IPS-18a (cell line): ENCODE results near the gene FXR2.
A peak's percentile ranks its signal among the peaks of the same experiment; 100 is the strongest.
"Not testable (repeated sequence)": the region's sequence is repeated elsewhere in the genome, so short reads cannot be mapped to it uniquely, and the experiment has no call there.

ENCODE experiments used
- H3K27ac ChIP-seq: one replicate; pipeline ENCODE4 v1.5.1; 2013; ENCODE audit warnings: low read length
- H3K27me3 ChIP-seq: one replicate; pipeline ENCODE4 v1.6.1; 2013; ENCODE audit warnings: mild to moderate bottlenecking, low read length; ENCODE audit not compliant: control insufficient read depth, insufficient read depth
- H3K36me3 ChIP-seq: one replicate; pipeline ENCODE4 v1.6.1; 2013; ENCODE audit warnings: low read depth, low read length; ENCODE audit not compliant: control insufficient read depth
- H3K4me1 ChIP-seq: one replicate; pipeline ENCODE4 v1.6.1; 2013; ENCODE audit warnings: low read depth, low read length; ENCODE audit not compliant: control insufficient read depth
- H3K4me3 ChIP-seq: one replicate; pipeline ENCODE4 v1.5.1; 2013; ENCODE audit warnings: low read length
- H3K9ac ChIP-seq: one replicate; pipeline ENCODE4 v1.6.1; 2013; ENCODE audit warnings: mild to moderate bottlenecking, low read length, moderate library complexity
- H3K9me3 ChIP-seq: one replicate; pipeline ENCODE4 v1.6.1; 2013; ENCODE audit warnings: low read depth, low read length; ENCODE audit not compliant: control insufficient read depth

FXR2 gene

DNA sequence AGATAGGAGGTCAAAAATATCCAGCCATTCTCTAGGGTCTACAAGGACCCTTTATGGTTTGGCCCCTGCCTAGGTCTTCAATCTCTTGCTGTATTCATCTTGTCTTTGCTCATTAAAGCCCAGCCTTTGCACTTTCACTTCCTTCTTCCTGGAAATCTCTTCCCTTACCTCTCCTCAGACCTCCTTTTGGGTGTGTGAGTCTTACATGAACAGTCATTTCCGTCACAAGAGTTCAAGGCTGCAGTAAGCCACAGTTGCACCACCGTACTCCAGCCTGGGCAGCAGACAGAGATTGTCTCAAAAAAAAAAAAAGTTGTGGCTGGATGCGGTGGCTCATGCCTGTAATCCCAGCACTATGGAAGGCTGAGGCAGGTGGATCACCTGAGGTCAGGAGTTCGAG lies 30.1 kb upstream of the FXR2 start:
- H3K9me3 ChIP-seq: no peaks in the 10 kb centered on the region
- H3K27ac ChIP-seq: no peak overlapping the region
- H3K36me3 ChIP-seq: no peaks in the 10 kb centered on the region
- H3K4me3 ChIP-seq: no peak overlapping the region
- H3K4me1 ChIP-seq: no peaks in the 10 kb centered on the region
- H3K9ac ChIP-seq: no peak overlapping the region
- peaks cover under 1% of the 10 kb centered on the region for H3K27me3 ChIP-seq

DNA sequence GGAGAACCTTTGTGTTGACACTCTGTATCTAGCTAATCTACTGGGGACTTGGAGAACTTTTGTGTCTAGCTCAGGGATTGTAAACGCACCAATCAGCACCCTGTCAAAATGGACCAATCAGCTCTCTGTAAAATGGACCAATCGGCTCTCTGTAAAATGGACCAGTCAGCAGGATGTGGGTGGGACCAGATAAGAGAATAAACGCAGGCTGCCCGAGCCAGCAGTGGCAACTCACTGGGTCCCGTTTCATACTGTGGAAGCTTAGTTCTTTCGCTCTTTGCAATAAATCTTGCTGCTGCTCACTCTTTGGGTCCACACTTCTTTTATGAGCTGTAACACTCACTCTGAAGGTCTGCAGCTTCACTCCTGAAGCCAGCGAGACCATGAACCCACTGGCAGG lies 26.9 kb upstream of the FXR2 start:
- H3K4me3 ChIP-seq, H3K9me3 ChIP-seq, H3K9ac ChIP-seq, H3K4me1 ChIP-seq, H3K27ac ChIP-seq, H3K36me3 ChIP-seq, H3K27me3 ChIP-seq: not testable (repeated sequence)

DNA sequence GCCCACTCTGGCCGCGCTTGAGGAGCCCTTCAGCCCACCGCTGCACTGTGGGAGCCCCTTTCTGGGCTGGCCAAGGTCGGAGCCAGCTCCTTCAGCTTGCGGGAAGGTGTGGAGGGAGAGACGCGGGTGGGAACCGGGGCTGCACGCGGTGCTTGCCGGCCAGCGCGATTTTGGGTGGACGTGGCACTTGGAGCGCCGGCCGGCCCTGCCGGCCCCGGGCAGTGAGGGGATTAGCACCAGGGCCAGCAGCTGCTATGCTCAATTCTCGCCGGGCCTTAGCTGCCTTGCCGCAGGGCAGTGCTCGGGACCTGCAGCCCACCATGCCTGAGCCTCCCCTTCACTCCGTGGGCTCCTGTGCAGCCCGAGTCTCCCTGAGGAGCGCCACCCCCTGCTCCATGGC lies 26.1 kb upstream of the FXR2 start:
- Histone ChIP-seq H3K9ac (no peak overlapping the region), H3K27ac (no peak overlapping the region), H3K4me1 (peaks cover 8% of the 10 kb centered on the region), H3K9me3 (no peaks in the 10 kb centered on the region), H3K27me3 (no peaks in the 10 kb centered on the region), H3K4me3 (no peak overlapping the region), H3K36me3 (no peaks in the 10 kb centered on the region)

DNA sequence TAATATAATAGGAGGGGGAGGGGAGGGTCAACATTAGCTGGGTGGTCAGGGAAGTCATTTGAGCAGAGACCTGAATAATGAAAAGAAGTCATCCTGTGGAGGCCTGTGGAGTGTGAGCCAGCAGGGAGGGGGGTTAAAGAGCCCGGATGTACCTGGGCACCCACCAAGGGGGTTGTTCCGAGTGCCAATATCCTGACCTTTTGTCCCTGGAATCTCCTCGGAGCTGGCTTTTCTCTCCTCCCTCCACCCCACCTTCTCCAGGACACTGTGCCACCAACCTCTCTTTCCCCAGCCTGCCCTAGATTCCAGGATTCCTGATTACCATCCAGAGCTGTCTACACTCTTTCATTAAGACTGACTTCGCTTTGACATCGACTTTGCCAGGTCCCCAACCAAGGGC lies 21.5 kb upstream of the FXR2 start:
- H3K36me3 ChIP-seq: no peaks in the 10 kb centered on the region
- H3K9me3 ChIP-seq: no peaks in the 10 kb centered on the region
- H3K27me3 ChIP-seq: no peaks in the 10 kb centered on the region
- no peak overlapping the region for H3K9ac ChIP-seq
- H3K27ac ChIP-seq: no peak overlapping the region
- H3K4me1 ChIP-seq: peaks cover 8% of the 10 kb centered on the region
- H3K4me3 ChIP-seq: no peak overlapping the region

DNA sequence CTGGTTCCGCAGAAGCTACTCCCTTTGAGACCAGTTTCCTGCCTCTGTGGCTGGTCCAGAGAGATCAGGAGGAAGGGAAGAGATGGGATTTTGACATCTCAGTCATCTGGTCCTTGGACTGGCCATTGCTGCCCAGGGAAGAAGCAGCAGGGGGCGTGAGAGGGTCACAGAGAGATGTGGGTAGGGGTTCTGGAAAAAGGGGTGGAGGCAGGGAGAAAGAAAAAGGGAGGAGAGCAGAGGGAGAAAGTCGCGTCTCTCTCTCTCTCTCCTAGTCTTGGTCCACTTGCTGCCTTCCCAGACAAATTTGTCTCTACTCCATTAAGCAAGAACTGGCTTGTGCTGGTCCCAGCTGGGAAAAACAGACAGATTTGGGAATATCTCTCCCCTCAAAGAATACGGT lies 19.7 kb upstream of the FXR2 start:
- no peaks in the 10 kb centered on the region for H3K27me3 ChIP-seq
- H3K36me3 ChIP-seq: no peaks in the 10 kb centered on the region
- no peak overlapping the region for H3K27ac ChIP-seq
- no peak overlapping the region for H3K4me3 ChIP-seq
- peaks cover 8% of the 10 kb centered on the region for H3K4me1 ChIP-seq
- no peaks in the 10 kb centered on the region for H3K9me3 ChIP-seq
- H3K9ac ChIP-seq: no peak overlapping the region

DNA sequence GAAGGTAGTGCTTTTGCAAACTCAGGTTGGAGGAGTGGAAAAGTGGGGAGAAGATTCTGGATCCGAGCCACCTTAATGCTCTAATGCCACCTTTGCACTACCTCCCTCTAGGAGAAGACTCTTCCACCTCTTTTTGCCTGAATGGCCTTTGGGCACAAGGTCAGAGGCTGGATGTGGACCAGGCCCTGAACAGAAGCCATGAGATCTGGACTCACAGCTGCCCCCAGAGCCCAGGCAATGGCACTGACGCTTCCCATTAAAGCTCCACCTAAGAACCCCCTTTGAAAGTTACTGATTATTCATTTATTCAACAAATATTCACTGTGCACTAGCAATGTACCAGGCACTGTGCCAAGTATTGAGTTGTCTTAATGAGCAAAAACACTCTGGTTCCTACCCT lies 18.4 kb upstream of the FXR2 start:
- Histone ChIP-seq H3K27me3 (no peaks in the 10 kb centered on the region), H3K4me1 (peaks cover 8% of the 10 kb centered on the region), H3K9ac (no peak overlapping the region), H3K4me3 (no peak overlapping the region), H3K9me3 (no peaks in the 10 kb centered on the region), H3K36me3 (no peaks in the 10 kb centered on the region), H3K27ac (no peak overlapping the region)

DNA sequence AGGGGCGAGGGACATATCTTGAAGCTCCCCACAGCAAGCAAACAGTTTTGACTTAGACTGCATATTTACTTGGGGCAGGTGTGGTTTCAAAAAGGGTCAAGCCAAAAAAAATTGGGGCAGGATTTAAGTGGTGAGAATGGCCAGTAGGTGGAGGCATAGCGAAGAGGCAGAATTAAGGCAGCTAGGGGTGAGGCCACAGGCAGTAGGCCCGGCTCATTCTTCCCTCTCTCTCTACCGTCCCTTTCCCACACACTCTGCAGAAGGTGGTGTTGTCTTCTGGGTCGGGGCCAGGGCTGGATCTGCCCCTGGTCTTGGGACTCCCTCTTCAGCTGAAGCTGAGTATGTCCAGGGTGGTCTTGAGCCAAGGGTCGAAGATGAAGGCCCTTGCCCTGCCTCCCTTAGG lies 17.8 kb upstream of the FXR2 start:
- H3K4me1 ChIP-seq: peaks cover 8% of the 10 kb centered on the region
- no peak overlapping the region for H3K4me3 ChIP-seq
- no peaks in the 10 kb centered on the region for H3K27me3 ChIP-seq
- H3K9ac ChIP-seq: no peak overlapping the region
- H3K9me3 ChIP-seq: no peaks in the 10 kb centered on the region
- H3K36me3 ChIP-seq: no peaks in the 10 kb centered on the region
- no peak overlapping the region for H3K27ac ChIP-seq

DNA sequence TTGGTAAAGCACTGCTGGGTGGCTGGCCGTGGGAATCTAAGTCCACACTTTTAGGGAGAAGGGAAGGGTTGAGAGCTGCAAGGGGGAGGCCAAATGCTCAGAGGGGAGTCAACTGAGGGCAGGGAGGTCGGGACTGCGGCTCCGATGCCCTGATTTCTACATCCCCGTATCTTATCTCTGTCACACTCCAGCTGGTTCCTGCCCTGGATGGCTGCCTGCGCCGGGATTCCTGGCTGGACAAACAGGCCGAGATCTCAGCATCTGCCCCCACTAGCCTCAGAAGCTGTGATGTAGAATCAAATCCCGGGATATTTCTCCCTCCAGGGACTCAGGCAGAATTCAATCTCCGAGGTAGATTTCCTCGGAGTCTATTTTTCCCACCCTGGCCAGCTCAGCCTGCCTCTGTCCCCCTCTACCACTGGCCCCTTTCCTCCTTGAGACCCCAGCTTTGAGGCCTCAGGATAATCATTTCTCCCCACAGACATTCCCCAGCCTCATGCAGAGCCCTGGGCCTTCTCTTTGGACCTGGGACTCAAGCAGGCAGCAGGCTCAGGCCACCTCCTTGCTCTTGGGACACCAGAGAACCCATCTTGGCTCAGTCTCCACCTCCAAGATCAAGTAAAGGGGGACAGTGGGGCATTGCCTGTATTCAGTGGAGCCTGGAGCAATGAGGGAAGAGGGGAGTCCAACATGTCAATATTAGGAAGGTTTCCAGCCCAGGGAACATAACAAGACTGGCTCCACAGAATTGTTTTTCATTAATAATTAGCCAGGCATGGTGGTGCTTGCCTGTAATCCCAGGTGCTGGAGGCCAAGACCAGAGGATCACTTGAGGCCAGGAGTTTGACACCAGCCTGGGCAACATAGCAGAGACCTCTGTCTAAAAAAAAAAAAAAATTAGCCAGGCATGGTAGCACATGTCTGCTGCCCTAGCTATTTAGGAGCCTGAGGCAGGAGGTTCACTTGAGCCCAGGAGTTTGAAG lies 17.0 kb upstream of the FXR2 start:
- Histone ChIP-seq H3K27me3 (no peaks in the 10 kb centered on the region), H3K36me3 (no peaks in the 10 kb centered on the region), H3K4me3 (no peak overlapping the region), H3K9me3 (no peaks in the 10 kb centered on the region), H3K27ac (no peak overlapping the region), H3K9ac (no peak overlapping the region), H3K4me1 (peaks cover 11% of the 10 kb centered on the region)

DNA sequence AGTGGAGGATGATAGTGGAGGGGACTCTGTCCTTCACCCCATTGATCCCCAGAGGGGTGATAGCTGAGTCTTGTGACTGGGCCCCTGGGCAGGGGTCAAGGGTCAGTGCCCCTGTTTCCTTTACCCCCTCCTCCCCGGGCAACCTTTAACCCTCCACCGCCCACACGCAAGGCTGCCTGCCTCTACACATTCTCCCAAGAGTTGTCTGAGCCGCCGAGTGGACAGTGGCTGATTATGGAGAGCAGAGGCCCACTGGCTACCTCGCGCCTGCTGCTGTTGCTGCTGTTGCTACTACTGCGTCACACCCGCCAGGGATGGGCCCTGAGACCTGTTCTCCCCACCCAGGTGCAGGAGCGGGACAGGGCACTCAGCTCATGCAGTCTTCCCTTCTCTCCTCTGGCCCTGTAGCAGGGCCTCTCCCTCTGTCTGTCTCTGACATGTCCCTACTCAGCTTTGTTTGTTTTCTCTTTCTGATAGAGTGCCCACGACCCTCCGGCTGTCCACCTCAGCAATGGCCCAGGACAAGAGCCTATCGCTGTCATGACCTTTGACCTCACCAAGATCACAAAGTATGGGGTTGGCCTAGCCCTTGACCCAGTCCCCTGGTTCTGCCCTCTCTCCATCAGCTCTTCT lies 15.4 kb upstream of the FXR2 start, which contains the start of gene SHBG:
Gene SHBG (plus strand): TSS at position 197 of the 633 bp plus-strand sequence. CDS start 38 bp downstream, at position 235.
- H3K4me1 ChIP-seq: peaks cover 8% of the 10 kb centered on the region
- H3K9ac ChIP-seq: no peak within 1 kb of the TSS
- H3K4me3 ChIP-seq: no peak within 1 kb of the TSS
- no peaks in the 10 kb centered on the region for H3K27me3 ChIP-seq
- no peaks in the 10 kb centered on the region for H3K9me3 ChIP-seq
- H3K36me3 ChIP-seq: no peaks in the 10 kb centered on the region
- no peak within 1 kb of the TSS for H3K27ac ChIP-seq

DNA sequence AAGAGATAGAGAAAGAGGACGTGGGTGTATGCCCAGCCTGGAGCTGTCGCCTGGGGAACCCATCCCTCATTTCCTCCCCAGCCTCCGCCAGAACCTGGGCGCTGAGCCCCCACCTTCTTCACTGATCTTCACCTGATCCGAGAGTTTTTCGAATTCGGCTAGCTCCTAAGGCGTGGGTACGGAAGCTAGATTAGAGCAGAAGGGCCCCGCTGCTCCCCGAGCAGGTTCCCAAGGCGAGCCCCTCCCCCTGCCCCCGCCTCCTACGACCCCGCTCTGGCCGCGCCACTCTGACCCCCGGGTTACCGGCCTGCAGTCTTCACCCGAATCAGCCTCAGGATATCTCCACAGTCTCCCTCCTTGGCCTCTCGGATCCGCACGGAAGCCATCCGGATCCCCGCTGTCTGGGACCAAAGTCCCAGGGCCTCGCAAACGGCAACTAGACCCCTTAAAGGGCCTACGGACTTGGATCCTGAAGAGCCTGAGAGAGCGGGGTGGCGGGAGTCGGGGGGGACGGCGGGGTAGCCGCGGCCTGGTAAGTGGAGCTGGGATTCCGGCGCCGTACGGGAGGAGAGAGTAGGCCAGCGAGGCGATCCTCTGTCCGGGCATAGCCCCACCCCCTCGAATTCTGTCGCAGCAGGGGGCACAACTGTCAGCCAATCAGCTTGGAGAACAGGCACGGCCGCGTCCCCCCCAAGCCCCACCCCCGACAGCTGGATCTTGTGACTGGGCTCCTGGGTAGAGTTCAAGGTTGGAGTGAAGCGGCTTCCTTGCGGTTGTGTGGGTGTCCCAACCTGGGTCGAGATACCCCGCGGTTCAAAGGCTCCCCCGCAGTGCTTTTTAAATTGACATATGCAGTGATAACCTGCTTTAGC lies 12.8 kb upstream of the FXR2 start, which contains the start of gene SAT2:
Gene SAT2 (minus strand): TSS at position 572 of the 872 bp plus-strand sequence. CDS start 186 bp downstream, at position 386.
- peak within 1 kb of the TSS; percentile 89 for H3K4me3 ChIP-seq
- peaks cover 8% of the 10 kb centered on the region for H3K4me1 ChIP-seq
- peak within 1 kb of the TSS; percentile 89 for H3K9ac ChIP-seq
- no peaks in the 10 kb centered on the region for H3K36me3 ChIP-seq
- H3K27ac ChIP-seq: peak within 1 kb of the TSS; percentile 87
- H3K27me3 ChIP-seq: no peaks in the 10 kb centered on the region
- H3K9me3 ChIP-seq: no peaks in the 10 kb centered on the region

DNA sequence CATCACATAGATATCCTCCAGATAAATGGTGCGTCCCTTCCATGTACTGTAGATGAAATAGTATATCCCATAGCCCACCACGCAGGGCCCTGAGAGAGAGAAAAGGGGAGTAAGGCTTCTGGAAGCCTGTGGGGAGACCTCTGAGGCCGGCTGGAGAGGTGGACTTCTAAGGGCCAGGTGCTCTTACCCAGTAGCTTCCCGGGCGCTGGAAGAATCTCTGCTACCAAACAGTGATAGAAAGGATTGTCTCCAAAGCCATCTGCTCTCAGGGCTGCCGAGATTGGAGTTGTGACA lies 12.2 kb upstream of the FXR2 start:
- H3K27me3 ChIP-seq: no peaks in the 10 kb centered on the region
- no peaks in the 10 kb centered on the region for H3K36me3 ChIP-seq
- H3K27ac ChIP-seq: peak overlapping the region; percentile 87
- peak overlapping the region; percentile 89 for H3K4me3 ChIP-seq
- H3K9me3 ChIP-seq: no peaks in the 10 kb centered on the region
- peak overlapping the region; percentile 89 for H3K9ac ChIP-seq
- peaks cover 8% of the 10 kb centered on the region for H3K4me1 ChIP-seq
